Left hindlimb (tissue), 1 donor: ENCODE data around the gene NDUFS8.
A peak's percentile ranks its signal among the peaks of the same experiment; 100 is the strongest.
"Not testable (repeated sequence)": the region's sequence is repeated elsewhere in the genome, so short reads cannot be mapped to it uniquely, and the experiment has no call there.

Source experiments
- DNase-seq: peaks from one replicate; pipeline ENCODE4 v3.0.0-alpha.2; 2018

NDUFS8 gene

GRCh38 chr11:68030318-68031143, at the start of gene NDUFS8:
NDUFS8 (plus strand) TSS chr11:68030681; CDS start chr11:68032152, 1,471 bp downstream.
- peak; percentile 98 for DNase-seq

GRCh38 chr11:67981226-67981625, 49.3 kb upstream of the NDUFS8 start:
- not testable (repeated sequence) for DNase-seq

GRCh38 chr11:67982255-67982857, 48.1 kb upstream of the NDUFS8 start:
- DNase-seq, result not testable (repeated sequence)

- no peak for DNase-seq
Measured at GRCh38 chr11:67983951-67984350, 46.5 kb upstream of the NDUFS8 start.

- DNase-seq, result not testable (repeated sequence)
Measured at GRCh38 chr11:67985302-67985701, 45.2 kb upstream of the NDUFS8 start.

- DNase-seq, result not testable (repeated sequence)
Measured at GRCh38 chr11:67990546-67991346, 39.7 kb upstream of the NDUFS8 start.

GRCh38 chr11:67991347-67992121, 38.9 kb upstream of the NDUFS8 start:
- not testable (repeated sequence) for DNase-seq

- DNase-seq, result not testable (repeated sequence)
Measured at GRCh38 chr11:67993821-67994220, 36.7 kb upstream of the NDUFS8 start.

- DNase-seq, result not testable (repeated sequence)
Measured at GRCh38 chr11:67994387-67994786, 36.1 kb upstream of the NDUFS8 start.

GRCh38 chr11:67995129-67995528, 35.4 kb upstream of the NDUFS8 start:
- DNase-seq, result not testable (repeated sequence)

- DNase-seq, result not testable (repeated sequence)
Measured at GRCh38 chr11:67995579-67995978, 34.9 kb upstream of the NDUFS8 start.

GRCh38 chr11:67996051-67996450, 34.4 kb upstream of the NDUFS8 start:
- no peak for DNase-seq

- peak; percentile 78 for DNase-seq
Measured at GRCh38 chr11:67996622-67997474, 33.6 kb upstream of the NDUFS8 start.

- peak; percentile 31 for DNase-seq
Measured at GRCh38 chr11:67997475-67997921, 33.0 kb upstream of the NDUFS8 start.

- no peak for DNase-seq
Measured at GRCh38 chr11:67998150-67999045, 32.1 kb upstream of the NDUFS8 start.

GRCh38 chr11:67999201-67999629, 31.3 kb upstream of the NDUFS8 start:
- DNase-seq, result no peak

GRCh38 chr11:67999704-68000103, 30.8 kb upstream of the NDUFS8 start:
- DNase-seq, result peak; percentile 25

- peak; percentile 37 for DNase-seq
Measured at GRCh38 chr11:68002575-68002937, 27.9 kb upstream of the NDUFS8 start.

- peak; percentile 41 for DNase-seq
Measured at GRCh38 chr11:68002938-68003845, 27.3 kb upstream of the NDUFS8 start.
